Mesothelial cell of epicardium (in vitro differentiated cells): ENCODE measurements around the gene CC2D2B. TPM values are rescaled to one million over a fixed set of nuclear protein-coding genes. Genes with fewer than 3 reads are reported as not detected.

Source experiments
- DNase-seq, 2 experiments: peaks; one replicate each; pipeline ENCODE4 v3.0.0; 2021; ENCODE audit warnings: low spot score in 2 of 2; ENCODE audit not compliant: unreplicated experiment in 2 of 2
- H3K27ac Mint-ChIP-seq: 2 replicates; pipeline ENCODE4 v1.8.0; 2021; ENCODE audit warnings: mixed read lengths
- H3K27me3 Mint-ChIP-seq: 2 replicates; pipeline ENCODE4 v1.8.0; 2021; ENCODE audit warnings: low read depth, mixed read lengths
- H3K36me3 Mint-ChIP-seq: 2 replicates; pipeline ENCODE4 v1.8.0; 2021; ENCODE audit warnings: mixed read lengths
- H3K4me1 Mint-ChIP-seq: 2 replicates; pipeline ENCODE4 v1.8.0; 2021; ENCODE audit warnings: mixed read lengths
- H3K4me3 Mint-ChIP-seq: 2 replicates; pipeline ENCODE4 v1.8.0; 2021; ENCODE audit warnings: mild to moderate bottlenecking, moderate library complexity, mixed read lengths
- H3K9me3 Mint-ChIP-seq: 2 replicates; pipeline ENCODE4 v1.8.0; 2021; ENCODE audit warnings: mixed read lengths
- CTCF ChIP-seq: fragments of 200-600 bp; sonication (generic); IDR thresholded peaks from one replicate; pipeline ENCODE4 v1.5.0; 2021; ENCODE audit warnings: antibody characterized with exemption; ENCODE audit not compliant: unreplicated experiment
- total RNA-seq: library from RNA; stranded (reverse); gene quantifications from 3 replicates; pipeline ENCODE4 v1.2.1, GENCODE V29; 2021

CC2D2B gene
- total RNA-seq, 1 donor from 2014 or later, result 0.78 TPM

- no peak overlapping the region for H3K4me3 Mint-ChIP-seq
- H3K27ac Mint-ChIP-seq, result no peak overlapping the region
- DNase-seq, result no peak
- no peaks in the 10 kb centered on the region for H3K36me3 Mint-ChIP-seq
- H3K27me3 Mint-ChIP-seq, result peaks cover 20% of the 10 kb centered on the region
- no peak for TF ChIP-seq CTCF
- H3K9me3 Mint-ChIP-seq, result peaks cover 8% of the 10 kb centered on the region
- peaks cover 4% of the 10 kb centered on the region for H3K4me1 Mint-ChIP-seq
Measured at GRCh38 chr10:95963991-95964389, 56.2 kb downstream of the CC2D2B start.

GRCh38 chr10:95964756-95965155 is 57.0 kb downstream of the CC2D2B start:
- no peak for TF ChIP-seq CTCF
- Mint-ChIP-seq H3K4me3 (no peak overlapping the region), H3K27ac (no peak overlapping the region), H3K4me1 (peaks cover 8% of the 10 kb centered on the region), H3K36me3 (no peaks in the 10 kb centered on the region), H3K9me3 (peaks cover 8% of the 10 kb centered on the region), H3K27me3 (peaks cover 23% of the 10 kb centered on the region)
- DNase-seq, result no peak

GRCh38 chr10:95976362-95977229 is 68.8 kb downstream of the CC2D2B start:
- Mint-ChIP-seq H3K4me3 (no peak overlapping the region), H3K27me3 (peaks cover 10% of the 10 kb centered on the region), H3K9me3 (no peaks in the 10 kb centered on the region), H3K36me3 (no peaks in the 10 kb centered on the region), H3K27ac (no peak overlapping the region), H3K4me1 (no peaks in the 10 kb centered on the region)
- DNase-seq, result no peak
- no peak for TF ChIP-seq CTCF

GRCh38 chr10:95982200-95982599 is 74.4 kb downstream of the CC2D2B start:
- Mint-ChIP-seq H3K9me3 (no peaks in the 10 kb centered on the region), H3K4me3 (no peak overlapping the region), H3K4me1 (no peaks in the 10 kb centered on the region), H3K27ac (no peak overlapping the region), H3K36me3 (no peaks in the 10 kb centered on the region), H3K27me3 (no peaks in the 10 kb centered on the region)
- no peak for TF ChIP-seq CTCF
- DNase-seq, result no peak

GRCh38 chr10:95987685-95988426 is 80.1 kb downstream of the CC2D2B start:
- no peak for DNase-seq
- Mint-ChIP-seq H3K4me1 (no peaks in the 10 kb centered on the region), H3K9me3 (no peaks in the 10 kb centered on the region), H3K27ac (no peak overlapping the region), H3K27me3 (peaks cover 31% of the 10 kb centered on the region), H3K4me3 (no peak overlapping the region), H3K36me3 (no peaks in the 10 kb centered on the region)
- no peak for TF ChIP-seq CTCF
